Thymus (tissue), 11 donors: ENCODE results near the gene ZFAND2A. TPM values are rescaled to one million over a fixed set of nuclear protein-coding genes. Genes with fewer than 3 reads are reported as not detected.

Experiments used
- DNase-seq, 9 donors: peaks; one replicate each; pipeline ENCODE4 v3.0.0-alpha.2; 2013; ENCODE audit warnings: low spot score in 9 of 9, low read depth in 6 of 9, missing footprints in 1 of 9
- H3K27ac ChIP-seq, 2 donors: one replicate each; pipeline ENCODE4 v1.5.1; 2013; ENCODE audit warnings: control low read depth in 1 of 2, low read depth in 1 of 2, low read length in 1 of 2, mild to moderate bottlenecking in 1 of 2, moderate library complexity in 1 of 2
- H3K27me3 ChIP-seq, 2 donors: one replicate each; pipeline ENCODE4 v1.5.1; 2013; ENCODE audit warnings: low read length in 1 of 2; ENCODE audit not compliant: control insufficient read depth in 2 of 2, insufficient read depth in 1 of 2
- H3K36me3 ChIP-seq, 2 donors: one replicate each; pipeline ENCODE4 v1.5.1; 2013; ENCODE audit warnings: low read length in 1 of 2, mild to moderate bottlenecking in 1 of 2, moderate library complexity in 1 of 2; ENCODE audit not compliant: control insufficient read depth in 2 of 2, insufficient read depth in 2 of 2
- H3K4me1 ChIP-seq, 2 donors: one replicate each; pipeline ENCODE4 v1.5.1; 2013; ENCODE audit warnings: low read length in 2 of 2; ENCODE audit not compliant: control insufficient read depth in 2 of 2, insufficient read depth in 2 of 2
- H3K4me3 ChIP-seq, 2 donors: one replicate each; pipeline ENCODE4 v1.5.1; 2013; ENCODE audit warnings: low read length in 2 of 2, control low read depth in 1 of 2, mild to moderate bottlenecking in 1 of 2
- H3K9me3 ChIP-seq, 2 donors: one replicate each; pipeline ENCODE4 v1.5.1; 2013; ENCODE audit warnings: low read length in 1 of 2, mild to moderate bottlenecking in 1 of 2; ENCODE audit not compliant: control insufficient read depth in 2 of 2, insufficient read depth in 1 of 2
- WGBS: extraction: QIAGEN DNeasy Blood & Tissue Kit; methylation state at CpG from one replicate; pipeline ENCODE4 v1.1.7; 2013; 5-methylcytosine and 5-hydroxymethylcytosine counted together
- polyA plus RNA-seq: library from polyadenylated mRNA; stranded (reverse); fragments of 200-250 nt; gene quantifications from one replicate; pipeline ENCODE4 v1.2.3, GENCODE V29; 2013
- total RNA-seq: library from RNA; stranded (reverse); fragments of 120-200 nt; gene quantifications from one replicate; pipeline ENCODE4 v1.2.4, GENCODE V29; 2013
- donor health status: healthy.

Gene ZFAND2A
- total and polyA plus RNA-seq, 2 donors: 18.8 to 34.9 TPM

- no peak for DNase-seq
- Histone ChIP-seq H3K9me3 (peaks cover 0 to 4% of the 10 kb centered on the region in 2 donors), H3K27me3 (no peaks in the 10 kb centered on the region), H3K4me1 (peaks cover 3 to 6% of the 10 kb centered on the region in 2 donors), H3K36me3 (peaks cover 0 to 7% of the 10 kb centered on the region in 2 donors), H3K4me3 (no peak overlapping the region), H3K27ac (no peak overlapping the region)
- 98% methylated on average over 11 of the region's 11 CpGs for WGBS
These were observed 35.8 kb downstream of the ZFAND2A start for GRCh38 chr7:1124164-1124563.

GRCh38 chr7:1123715-1124114 is 36.3 kb downstream of the ZFAND2A start:
- Histone ChIP-seq H3K9me3 (peaks cover 0 to 4% of the 10 kb centered on the region in 2 donors), H3K4me1 (peaks cover 8 to 10% of the 10 kb centered on the region in 2 donors), H3K27ac (peak overlapping the region in 1 of 2 donors; percentile 7), H3K36me3 (peaks cover 0 to 7% of the 10 kb centered on the region in 2 donors), H3K4me3 (no peak overlapping the region), H3K27me3 (no peaks in the 10 kb centered on the region)
- DNase-seq: no peak
- WGBS: 93% methylated on average over 17 of the region's 17 CpGs

GRCh38 chr7:1122832-1123501 is 37.0 kb downstream of the ZFAND2A start:
- Histone ChIP-seq H3K27me3 (no peaks in the 10 kb centered on the region), H3K36me3 (peaks cover 0 to 7% of the 10 kb centered on the region in 2 donors), H3K4me3 (no peak overlapping the region), H3K4me1 (peaks cover 8 to 10% of the 10 kb centered on the region in 2 donors), H3K27ac (no peak overlapping the region), H3K9me3 (peaks cover 0 to 4% of the 10 kb centered on the region in 2 donors)
- 91% methylated on average over 31 of the region's 31 CpGs for WGBS
- no peak for DNase-seq

GRCh38 chr7:1121886-1122831 is 37.8 kb downstream of the ZFAND2A start:
- H3K27ac ChIP-seq: no peak overlapping the region
- H3K9me3 ChIP-seq: peaks cover 0 to 4% of the 10 kb centered on the region in 2 donors
- 91% methylated on average over 28 of the region's 28 CpGs for WGBS
- H3K27me3 ChIP-seq: no peaks in the 10 kb centered on the region
- peaks cover 0 to 7% of the 10 kb centered on the region in 2 donors for H3K36me3 ChIP-seq
- no peak overlapping the region for H3K4me3 ChIP-seq
- peaks cover 8 to 10% of the 10 kb centered on the region in 2 donors for H3K4me1 ChIP-seq
- no peak for DNase-seq

- Histone ChIP-seq H3K4me1 (peaks cover 8 to 10% of the 10 kb centered on the region in 2 donors), H3K27ac (no peak overlapping the region), H3K27me3 (no peaks in the 10 kb centered on the region), H3K36me3 (peaks cover 0 to 3% of the 10 kb centered on the region in 2 donors), H3K9me3 (peaks cover 0 to 4% of the 10 kb centered on the region in 2 donors), H3K4me3 (no peak overlapping the region)
- WGBS: 88% methylated on average over 14 of the region's 14 CpGs
- no peak for DNase-seq
These were observed 38.5 kb downstream of the ZFAND2A start for GRCh38 chr7:1121476-1121875.

- H3K4me1 ChIP-seq: peaks cover 8 to 10% of the 10 kb centered on the region in 2 donors
- H3K27ac ChIP-seq: no peak overlapping the region
- H3K9me3 ChIP-seq: peaks cover 0 to 4% of the 10 kb centered on the region in 2 donors
- 97% methylated on average over 22 of the region's 22 CpGs for WGBS
- H3K4me3 ChIP-seq: no peak overlapping the region
- no peaks in the 10 kb centered on the region for H3K27me3 ChIP-seq
- peaks cover 0 to 3% of the 10 kb centered on the region in 2 donors for H3K36me3 ChIP-seq
- no peak for DNase-seq
These were observed 39.2 kb downstream of the ZFAND2A start for GRCh38 chr7:1120791-1121190.

- Histone ChIP-seq H3K27ac (no peak overlapping the region), H3K9me3 (peaks cover 0 to 4% of the 10 kb centered on the region in 2 donors), H3K36me3 (no peaks in the 10 kb centered on the region), H3K27me3 (no peaks in the 10 kb centered on the region), H3K4me3 (no peak overlapping the region), H3K4me1 (peaks cover 8 to 10% of the 10 kb centered on the region in 2 donors)
- 22% methylated on average over 5 of the region's 5 CpGs for WGBS
- DNase-seq: peak in 1 of 9 donors; percentile 51
These were observed 40.8 kb downstream of the ZFAND2A start for GRCh38 chr7:1119201-1119600.

- no peaks in the 10 kb centered on the region for H3K27me3 ChIP-seq
- H3K4me3 ChIP-seq: no peak overlapping the region
- H3K27ac ChIP-seq: no peak overlapping the region
- peaks cover 0 to 3% of the 10 kb centered on the region in 2 donors for H3K36me3 ChIP-seq
- DNase-seq: no peak
- WGBS: 97% methylated on average over 38 of the region's 38 CpGs
- H3K4me1 ChIP-seq: peaks cover 8% of the 10 kb centered on the region in 2 donors
- peaks cover 0 to 4% of the 10 kb centered on the region in 2 donors for H3K9me3 ChIP-seq
These were observed 42.6 kb downstream of the ZFAND2A start for GRCh38 chr7:1117321-1117928.
